CD14-positive monocyte (primary cell): Measurements from ENCODE around the gene ATF6. TPM values are rescaled to one million over a fixed set of nuclear protein-coding genes. Genes with fewer than 3 reads are reported as not detected.

Experiments used
- DNase-seq, 3 donors: peaks; one replicate each; pipeline ENCODE4 v3.0.0-alpha.2; 2011 to 2022
- H2AFZ ChIP-seq: 2 replicates; pipeline ENCODE4 v1.6.0; 2012; ENCODE audit warnings: mild to moderate bottlenecking, low read depth, low read length, inconsistent platforms; ENCODE audit not compliant: insufficient read depth, poor library complexity, severe bottlenecking
- H3K27ac ChIP-seq, 2 donors: 1 replicate in 1 of 2; 2 replicates in 1 of 2; pipeline ENCODE4 v1.5.1; 2012 to 2013; ENCODE audit warnings: low read length in 2 of 2, control low read depth in 1 of 2, inconsistent platforms in 1 of 2, low read depth in 1 of 2, mild to moderate bottlenecking in 1 of 2
- H3K27me3 ChIP-seq, 2 donors: one replicate each; pipeline versions ENCODE4 v1.6.0 to v1.6.1; 2011 to 2013; ENCODE audit warnings: low read length in 2 of 2; ENCODE audit not compliant: control insufficient read depth in 2 of 2, insufficient read depth in 2 of 2
- H3K36me3 ChIP-seq, 2 donors: replicated peaks in 1 of 2; 1 replicate in 1 of 2; 2 replicates in 1 of 2; pipeline versions ENCODE4 v1.5.1 to v1.6.1; 2012 to 2013; ENCODE audit warnings: low read length in 2 of 2, control low read depth in 1 of 2, inconsistent platforms in 1 of 2, mild to moderate bottlenecking in 1 of 2; ENCODE audit not compliant: insufficient read depth in 2 of 2, control insufficient read depth in 1 of 2
- H3K4me1 ChIP-seq, 2 donors: 1 replicate in 1 of 2; 2 replicates in 1 of 2; pipeline versions ENCODE4 v1.5.1 to v1.6.1; 2012 to 2013; ENCODE audit warnings: low read length in 2 of 2, control low read depth in 1 of 2, inconsistent platforms in 1 of 2, mild to moderate bottlenecking in 1 of 2, moderate library complexity in 1 of 2; ENCODE audit not compliant: insufficient read depth in 2 of 2, control insufficient read depth in 1 of 2
- H3K4me2 ChIP-seq: replicated peaks from 2 replicates; pipeline ENCODE3; 2012; ENCODE audit warnings: low read length, moderate library complexity, mild to moderate bottlenecking; ENCODE audit not compliant: poor library complexity, severe bottlenecking; ENCODE audit errors: extremely low read depth
- H3K4me3 ChIP-seq, 3 experiments: fragments of 200-600 bp in 1 of 3; sonication (generic) in 1 of 3; replicated peaks in 1 of 3; 1 replicate in 2 of 3; 2 replicates in 1 of 3; pipeline ENCODE4 v1.5.1; 2011 to 2013; ENCODE audit warnings: low read length in 3 of 3, mild to moderate bottlenecking in 3 of 3, control low read depth in 2 of 3, low read depth in 2 of 3, inconsistent platforms in 1 of 3, moderate library complexity in 1 of 3
- H3K79me2 ChIP-seq: 2 replicates; pipeline ENCODE4 v1.6.0; 2012; ENCODE audit warnings: mild to moderate bottlenecking, control low read depth, inconsistent platforms, low read length, moderate library complexity; ENCODE audit not compliant: insufficient read depth
- H3K9ac ChIP-seq: 2 replicates; pipeline ENCODE4 v1.6.0; 2017; ENCODE audit warnings: low read length, mild to moderate bottlenecking; ENCODE audit not compliant: insufficient read depth, poor library complexity, severe bottlenecking
- H3K9me3 ChIP-seq, 2 donors: replicated peaks in 1 of 2; 1 replicate in 1 of 2; 2 replicates in 1 of 2; pipeline versions ENCODE4 v1.5.1 to v1.6.1; 2012 to 2013; ENCODE audit warnings: low read length in 2 of 2, control low read depth in 1 of 2; ENCODE audit not compliant: control insufficient read depth in 1 of 2, insufficient read depth in 1 of 2
- H4K20me1 ChIP-seq: 2 replicates; pipeline ENCODE4 v1.6.0; 2012; ENCODE audit warnings: mild to moderate bottlenecking, low read length, control low read depth, moderate library complexity; ENCODE audit not compliant: insufficient read depth
- H3K27ac Mint-ChIP-seq, 7 donors: one replicate each; pipeline ENCODE4 v1.8.0; 2020; ENCODE audit warnings: mild to moderate bottlenecking in 7 of 7, mixed read lengths in 7 of 7, moderate library complexity in 6 of 7, inconsistent platforms in 2 of 7
- H3K27me3 Mint-ChIP-seq, 3 donors: one replicate each; pipeline ENCODE4 v1.8.0; 2021 to 2022; ENCODE audit warnings: low read depth in 3 of 3, mild to moderate bottlenecking in 3 of 3, mixed read lengths in 3 of 3, moderate library complexity in 3 of 3, inconsistent platforms in 1 of 3
- H3K36me3 Mint-ChIP-seq, 2 donors: one replicate each; pipeline ENCODE4 v1.8.0; 2020; ENCODE audit warnings: mixed read lengths in 2 of 2, inconsistent platforms in 1 of 2, mild to moderate bottlenecking in 1 of 2
- H3K4me1 Mint-ChIP-seq: one replicate; pipeline ENCODE4 v1.8.0; 2020; ENCODE audit warnings: mild to moderate bottlenecking, mixed read lengths
- H3K4me3 Mint-ChIP-seq, 2 donors: one replicate each; pipeline ENCODE4 v1.8.0; 2020; ENCODE audit warnings: mild to moderate bottlenecking in 2 of 2, mixed read lengths in 2 of 2, moderate library complexity in 1 of 2
- H3K9me3 Mint-ChIP-seq, 7 donors: one replicate each; pipeline ENCODE4 v1.8.0; 2020 to 2022; ENCODE audit warnings: mixed read lengths in 7 of 7, mild to moderate bottlenecking in 6 of 7, moderate library complexity in 6 of 7, inconsistent platforms in 2 of 7
- CTCF ChIP-seq: fragments of 200-600 bp; IDR thresholded peaks from one replicate; pipeline ENCODE4 v1.8.0; 2022; ENCODE audit warnings: antibody characterized with exemption, mild to moderate bottlenecking
- WGBS: methylation state at CpG from one replicate; pipeline ENCODE4 v1.1.5; 2013; ENCODE audit warnings: missing lambda C conversion rate; ENCODE audit not compliant: insufficient coverage; 5-methylcytosine and 5-hydroxymethylcytosine counted together
- intact Hi-C, 2 donors: fragments of 100-400 bp; cut with micrococcal nuclease; formaldehyde crosslinking; loops; one replicate each; pipeline versions ENCODE4 v1.15.0 to v1.15.1; 2023
- polyA plus RNA-seq, 3 donors: library from polyadenylated mRNA; depleted of rRNA in 1 of 3; unstranded in 2 of 3; stranded (reverse) in 1 of 3; fragments of 300-500 nt in 2 of 3; fragments of >200 nt in 1 of 3; fragmentation: Illumina TruSeq in 2 of 3; gene quantifications; 1 replicate in 2 of 3; 2 replicates in 1 of 3; pipeline ENCODE4 v1.2.3, GENCODE V29; 2012 to 2021

The ATF6 gene
- polyA plus RNA-seq, 3 donors, result 13.4 to 25.6 (median 22.2) TPM

DNA sequence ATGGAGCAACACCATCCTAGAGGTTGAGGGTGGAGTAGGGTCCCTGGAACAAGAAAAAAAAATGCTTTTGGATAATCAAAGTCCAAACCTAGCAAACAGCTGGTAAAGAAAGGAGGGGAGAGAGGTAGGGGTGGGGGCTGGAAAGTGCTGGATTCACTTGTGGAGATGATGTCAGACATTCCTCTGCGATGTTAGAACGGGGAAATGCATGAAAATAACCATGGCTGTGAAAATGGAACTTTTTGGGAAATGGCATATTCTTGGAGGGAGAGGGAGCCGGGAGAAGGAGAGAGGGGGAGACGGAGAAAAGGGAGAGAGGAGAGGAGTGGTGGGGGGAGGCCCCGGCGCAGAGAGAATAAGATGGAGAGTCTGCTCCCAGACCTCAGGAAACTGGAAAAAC lies 203.9 kb downstream of the ATF6 start:
- H3K4me3 Mint-ChIP-seq, result no peak overlapping the region

GRCh38 chr1:161970633-161971032 lies 204.5 kb downstream of the ATF6 start:
- intact Hi-C loops, result no loop called here

More for the DNA sequence above, 203.9 kb downstream of the ATF6 start:
- Histone ChIP-seq H3K79me2 (no peaks in the 10 kb centered on the region), H2AFZ (no peak overlapping the region), H3K36me3 (peaks cover 8 to 28% of the 10 kb centered on the region in 2 donors), H3K27me3 (no peaks in the 10 kb centered on the region), H3K9ac (no peak overlapping the region), H3K27ac (no peak overlapping the region), H3K4me3 (no peak overlapping the region), H3K4me1 (no peaks in the 10 kb centered on the region), H3K4me2 (no peak overlapping the region), H4K20me1 (no peaks in the 10 kb centered on the region), H3K9me3 (no peaks in the 10 kb centered on the region)
- no peak for TF ChIP-seq CTCF
- H3K27ac Mint-ChIP-seq, result peak overlapping the region in 1 of 7 donors; percentile 25
- WGBS, result 89% methylated on average over 6 of the region's 6 CpGs
- peaks cover 19 to 25% of the 10 kb centered on the region in 2 donors for H3K36me3 Mint-ChIP-seq
- H3K4me1 Mint-ChIP-seq, result no peaks in the 10 kb centered on the region
- intact Hi-C loops, result no loop called here
- no peak for DNase-seq
- H3K9me3 Mint-ChIP-seq, result no peaks in the 10 kb centered on the region
- peaks cover 0 to 7% (median 0%) of the 10 kb centered on the region in 3 donors for H3K27me3 Mint-ChIP-seq

More at GRCh38 chr1:161970633-161971032, 204.5 kb downstream of the ATF6 start:
- Histone ChIP-seq H3K4me2 (no peak overlapping the region), H3K9ac (no peak overlapping the region), H2AFZ (no peak overlapping the region), H3K4me1 (no peaks in the 10 kb centered on the region), H3K27ac (no peak overlapping the region), H3K79me2 (no peaks in the 10 kb centered on the region), H3K36me3 (peaks cover 6 to 22% of the 10 kb centered on the region in 2 donors), H3K4me3 (no peak overlapping the region), H4K20me1 (no peaks in the 10 kb centered on the region), H3K27me3 (no peaks in the 10 kb centered on the region), H3K9me3 (no peaks in the 10 kb centered on the region)
- peaks cover 0 to 7% (median 0%) of the 10 kb centered on the region in 3 donors for H3K27me3 Mint-ChIP-seq
- no peaks in the 10 kb centered on the region for H3K9me3 Mint-ChIP-seq
- no peak overlapping the region for H3K27ac Mint-ChIP-seq
- peaks cover 17 to 22% of the 10 kb centered on the region in 2 donors for H3K36me3 Mint-ChIP-seq
- DNase-seq, result no peak
- H3K4me3 Mint-ChIP-seq, result no peak overlapping the region
- no peaks in the 10 kb centered on the region for H3K4me1 Mint-ChIP-seq
- 50% methylated on average over 1 of the region's 3 CpGs for WGBS
- TF ChIP-seq CTCF, result no peak
